LNCAP (cell line): ENCODE results near the gene SLC10A3.

Source experiments
- TF ChIP-seq, protein P1 (sequence below): fragments of 450-650 bp; IDR thresholded peaks from 2 replicates; pipeline ENCODE4 v1.5.1; 2017; ENCODE audit warnings: mild to moderate bottlenecking

SLC10A3 gene

DNA sequence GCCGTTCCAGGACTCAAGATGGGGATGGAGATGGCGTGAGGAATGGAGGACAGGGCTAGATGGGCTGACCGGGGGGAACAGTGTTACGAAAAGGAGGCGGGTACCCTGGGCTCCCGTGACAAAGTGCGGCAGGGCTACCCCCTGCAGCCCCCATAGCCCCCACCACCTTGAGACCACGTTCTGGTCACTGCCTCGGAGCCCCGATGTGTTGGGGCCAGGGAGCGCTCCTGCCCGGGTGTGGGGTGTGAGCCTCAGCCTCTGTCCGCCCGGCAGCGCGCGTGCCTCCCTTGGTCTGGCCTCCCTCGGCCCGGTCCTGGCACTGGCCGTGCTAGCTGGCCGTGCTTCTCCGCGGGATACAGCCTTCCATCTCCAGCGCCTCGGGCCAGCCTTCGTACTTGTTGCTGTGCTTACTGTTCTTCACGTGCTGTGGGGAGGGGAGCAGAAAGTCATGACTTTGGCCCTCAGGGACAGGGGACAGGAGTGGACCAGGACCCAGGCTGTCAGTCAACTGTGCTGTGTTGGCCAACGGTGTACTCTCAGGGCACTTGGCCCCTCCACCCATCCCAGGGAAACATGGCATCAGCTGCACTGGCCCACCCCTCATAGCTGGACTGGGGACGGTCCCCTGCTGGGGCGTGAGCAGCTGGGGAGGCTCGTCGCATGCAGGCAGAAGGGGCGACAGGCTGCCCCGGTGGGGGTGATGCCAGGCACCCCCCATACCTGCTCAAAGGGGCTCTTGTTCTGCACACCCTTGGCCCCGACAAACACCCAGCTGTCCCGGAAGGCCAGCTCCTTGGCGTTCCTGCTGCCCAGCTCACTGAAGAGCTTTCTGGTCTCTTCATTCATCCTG lies 16.3 kb upstream of the SLC10A3 start:
- TF ChIP-seq, protein P1, sequence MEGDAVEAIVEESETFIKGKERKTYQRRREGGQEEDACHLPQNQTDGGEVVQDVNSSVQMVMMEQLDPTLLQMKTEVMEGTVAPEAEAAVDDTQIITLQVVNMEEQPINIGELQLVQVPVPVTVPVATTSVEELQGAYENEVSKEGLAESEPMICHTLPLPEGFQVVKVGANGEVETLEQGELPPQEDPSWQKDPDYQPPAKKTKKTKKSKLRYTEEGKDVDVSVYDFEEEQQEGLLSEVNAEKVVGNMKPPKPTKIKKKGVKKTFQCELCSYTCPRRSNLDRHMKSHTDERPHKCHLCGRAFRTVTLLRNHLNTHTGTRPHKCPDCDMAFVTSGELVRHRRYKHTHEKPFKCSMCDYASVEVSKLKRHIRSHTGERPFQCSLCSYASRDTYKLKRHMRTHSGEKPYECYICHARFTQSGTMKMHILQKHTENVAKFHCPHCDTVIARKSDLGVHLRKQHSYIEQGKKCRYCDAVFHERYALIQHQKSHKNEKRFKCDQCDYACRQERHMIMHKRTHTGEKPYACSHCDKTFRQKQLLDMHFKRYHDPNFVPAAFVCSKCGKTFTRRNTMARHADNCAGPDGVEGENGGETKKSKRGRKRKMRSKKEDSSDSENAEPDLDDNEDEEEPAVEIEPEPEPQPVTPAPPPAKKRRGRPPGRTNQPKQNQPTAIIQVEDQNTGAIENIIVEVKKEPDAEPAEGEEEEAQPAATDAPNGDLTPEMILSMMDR, result no peak

DNA sequence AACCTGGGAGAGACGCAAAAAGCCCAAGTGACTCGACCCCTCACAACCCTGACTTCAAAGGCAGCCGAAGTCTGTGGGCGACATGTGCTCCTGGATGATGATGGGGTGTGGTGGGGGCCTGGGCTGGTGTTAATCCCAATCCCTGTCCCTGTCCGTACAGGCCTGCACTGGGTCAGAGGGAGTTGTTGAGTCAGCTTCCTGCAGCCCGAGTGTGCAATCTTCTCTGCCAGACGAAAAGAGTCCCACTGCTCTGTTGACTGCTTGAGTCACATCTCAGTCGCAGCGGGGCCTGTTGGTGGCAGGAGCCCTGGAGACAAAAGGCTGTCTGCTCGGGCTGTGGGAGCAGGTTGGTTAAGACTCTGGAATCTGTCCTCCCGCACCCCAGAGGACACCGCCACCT lies 15.3 kb upstream of the SLC10A3 start:
- TF ChIP-seq, protein P1, result no peak

DNA sequence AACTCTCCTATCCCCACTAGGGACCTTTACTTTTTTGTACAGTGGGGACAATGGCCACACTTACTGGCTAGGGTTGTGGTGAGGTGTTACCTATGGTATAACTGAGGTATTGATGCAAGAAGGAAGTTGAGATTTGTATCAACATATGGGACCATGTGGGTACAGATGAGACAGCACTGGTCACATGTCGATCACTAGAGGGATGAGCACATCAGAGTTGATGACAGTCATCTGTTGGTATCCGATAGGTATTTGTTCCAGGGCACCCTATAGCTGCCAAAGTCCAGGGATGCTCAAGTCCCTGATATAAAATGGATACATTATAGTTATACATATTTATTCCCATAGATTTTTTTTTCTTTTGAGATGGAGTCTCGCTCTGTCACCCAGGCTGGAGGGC lies 12.6 kb upstream of the SLC10A3 start:
- TF ChIP-seq, protein P1, result no peak

DNA sequence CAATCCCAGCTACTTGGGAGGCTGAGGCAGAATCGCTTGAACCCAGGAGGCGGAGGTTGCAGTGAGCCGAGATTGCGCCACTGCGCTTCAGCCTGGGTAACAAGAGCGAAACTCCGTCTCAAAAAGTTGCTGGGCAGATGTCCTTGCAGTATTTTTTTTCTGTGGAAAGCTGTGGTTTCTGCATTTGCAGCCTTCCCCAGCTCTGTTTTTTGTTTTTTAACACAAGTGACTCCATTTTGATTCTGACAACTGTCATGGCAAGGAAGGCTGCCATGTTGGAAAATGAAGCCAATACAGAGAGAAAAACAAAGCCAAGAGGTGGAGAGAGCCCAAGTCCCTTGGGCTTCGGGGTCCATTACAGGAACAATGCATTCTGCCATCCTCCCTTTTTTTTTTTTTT lies 11.7 kb upstream of the SLC10A3 start:
- TF ChIP-seq, protein P1, result no peak

DNA sequence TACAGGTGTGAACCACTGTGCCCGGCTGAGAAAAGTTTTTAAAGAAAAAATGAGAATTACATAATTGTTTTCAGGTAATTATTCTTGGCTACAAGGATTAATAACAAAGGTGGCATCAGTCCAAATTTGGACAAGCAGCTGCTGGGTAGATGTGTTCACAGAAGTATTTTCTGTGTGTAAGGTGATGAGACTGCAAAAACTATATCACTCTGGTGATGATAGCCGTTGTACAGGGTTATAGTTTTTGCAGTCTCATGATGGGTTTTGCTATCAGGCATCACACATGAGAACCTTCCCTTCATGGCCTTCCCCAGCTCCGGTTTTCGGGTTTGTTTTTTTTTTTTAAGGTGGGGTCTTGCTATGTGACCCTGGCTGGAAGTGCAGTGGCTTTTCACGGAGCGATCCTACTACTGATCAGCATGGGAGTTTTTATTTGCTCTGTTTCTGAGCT lies 5.1 kb upstream of the SLC10A3 start:
- TF ChIP-seq, protein P1, result no peak

DNA sequence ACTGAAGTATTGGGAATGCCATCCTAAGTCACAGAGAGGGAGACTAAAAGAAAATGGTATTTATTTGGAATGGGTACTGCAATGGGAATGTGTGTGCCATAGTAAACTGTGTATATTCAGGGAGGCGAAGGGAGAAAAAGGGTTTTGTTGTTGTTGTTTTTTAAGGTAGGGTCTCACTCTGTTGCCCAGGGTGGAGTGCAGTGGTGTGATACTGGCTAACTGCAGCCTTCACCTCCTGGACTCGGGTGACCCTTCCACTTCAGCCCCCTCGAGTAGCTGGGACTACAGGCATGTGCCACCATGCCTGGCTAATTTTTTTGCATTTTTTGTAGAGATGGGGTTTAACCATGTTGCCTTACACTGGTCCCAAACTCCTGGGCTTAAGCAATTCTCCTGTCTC lies 4.3 kb upstream of the SLC10A3 start:
- TF ChIP-seq, protein P1, result no peak

DNA sequence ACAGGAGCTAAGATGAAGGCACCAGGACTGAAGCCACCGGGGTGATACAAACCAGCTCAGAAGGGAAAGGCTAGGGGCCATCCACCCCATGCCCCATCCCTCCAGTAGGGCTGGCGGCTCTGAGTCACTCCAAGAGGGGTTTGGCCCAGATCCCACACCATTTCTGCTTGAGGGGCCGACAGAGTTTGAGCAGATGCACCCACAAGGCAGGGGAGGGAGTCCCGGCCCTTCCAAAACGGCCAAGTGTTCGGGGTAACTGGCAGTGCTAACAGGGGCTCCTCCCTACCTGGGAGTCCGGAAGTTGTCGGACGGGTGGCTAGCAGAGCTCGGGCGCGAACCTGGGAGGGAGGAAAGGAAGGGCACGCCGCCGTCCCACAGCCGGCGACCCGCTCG lies 412 bp downstream of the SLC10A3 start:
- TF ChIP-seq, protein P1, result no peak

DNA sequence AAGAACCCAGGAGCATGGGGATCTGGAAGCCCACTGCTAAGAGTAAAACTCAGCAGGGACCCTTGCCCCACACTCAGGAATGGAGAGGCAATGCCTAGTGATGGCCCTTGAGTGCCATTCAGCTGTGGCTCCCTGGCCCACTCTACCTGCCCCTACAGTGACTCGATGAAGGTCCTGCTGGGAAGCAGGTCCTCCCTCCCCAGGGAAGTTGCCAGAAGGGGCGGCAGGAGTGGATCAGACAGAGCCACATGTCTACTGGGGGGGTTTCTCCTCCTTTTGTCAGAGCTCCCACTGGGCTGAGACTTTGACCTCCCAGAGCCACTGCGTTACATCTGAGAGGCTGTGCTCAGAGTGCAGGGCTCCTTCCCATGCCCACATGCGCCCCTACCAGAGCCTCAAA lies 1.2 kb downstream of the SLC10A3 start:
- TF ChIP-seq, protein P1, result no peak
